ENCODE data around the gene SHISA9.

GRCh38 chr16:12885742-12886141 lies 15.7 kb upstream of the SHISA9 start:
- TF ChIP-seq CTCF (IDR thresholded peaks at IDR 0.05) = no peak
- no peak for TF ChIP-seq POLR2A (IDR thresholded peaks at IDR 0.05)
